Adrenal gland (tissue), 12 donors: ENCODE measurements around the gene EPHA10. TPM values are rescaled to one million over a fixed set of nuclear protein-coding genes. Genes with fewer than 3 reads are reported as not detected.

Experiments used
- DNase-seq, 7 donors: peaks; one replicate each; pipeline ENCODE4 v3.0.0-alpha.2; 2019 to 2020
- H3K27ac ChIP-seq, 5 donors: fragments of 200-600 bp; sonication (generic) in 4 of 5; 1 replicate in 3 of 5; 2 replicates in 2 of 5; pipeline versions ENCODE4 v1.5.1 to v1.8.0; 2016 to 2020; ENCODE audit warnings: mild to moderate bottlenecking in 1 of 5
- H3K27me3 ChIP-seq: fragments of 200-600 bp; 2 replicates; pipeline ENCODE4 v1.8.0; 2021
- H3K36me3 ChIP-seq, 2 donors: fragments of 200-600 bp; replicated peaks in 1 of 2; 1 replicate in 1 of 2; 2 replicates in 1 of 2; pipeline versions ENCODE4 v1.5.1 to v1.8.0; 2018 to 2022
- H3K4me1 ChIP-seq, 2 donors: fragments of 200-600 bp; replicated peaks in 1 of 2; 1 replicate in 1 of 2; 2 replicates in 1 of 2; pipeline versions ENCODE4 v1.5.1 to v1.8.0; 2018 to 2021
- H3K4me3 ChIP-seq, 4 donors: fragments of 200-600 bp; sonication (generic) in 3 of 4; one replicate each; pipeline ENCODE4 v1.5.1; 2016 to 2018
- H3K9me3 ChIP-seq, 3 donors: fragments of 200-600 bp; sonication (generic) in 1 of 3; replicated peaks in 1 of 3; 1 replicate in 2 of 3; 2 replicates in 1 of 3; pipeline versions ENCODE4 v1.5.1 to v1.8.0; 2016 to 2021
- POLR2A ChIP-seq, 2 donors: fragments of 450-650 bp; IDR thresholded peaks; one replicate each; pipeline ENCODE4 v1.6.1; 2017; ENCODE audit warnings: antibody characterized with exemption in 2 of 2, mild to moderate bottlenecking in 2 of 2, moderate library complexity in 1 of 2
- WGBS, 4 donors: extraction: QIAGEN DNeasy Blood & Tissue Kit in 2 of 4; methylation state at CpG; one replicate each; pipeline versions ENCODE4 v1.1.5 to v1.1.7; 2013 to 2017; 5-methylcytosine and 5-hydroxymethylcytosine counted together
- intact Hi-C, 2 donors: fragments of 100-400 bp; cut with DNase I; formaldehyde crosslinking; loops; one replicate each; pipeline versions ENCODE4 v1.14.1 to v1.15.0; 2022 to 2023
- polyA plus RNA-seq, 3 donors: library from polyadenylated mRNA; stranded (reverse); fragments of 200-250 nt in 2 of 3; fragments of 350-450 nt in 1 of 3; fragmentation: Illumina TruSeq in 1 of 3; extraction: RNeasy Lipid Tissue Mini Kit (QIAGEN cat#74804) in 1 of 3; gene quantifications; one replicate each; pipeline ENCODE4 v1.2.3, GENCODE V29; 2013 to 2014
- total RNA-seq, 9 donors: library from RNA; depleted of rRNA in 4 of 9; stranded (reverse); fragments of >200 nt in 4 of 9; fragments of 120-200 nt in 1 of 9; fragmentation: NEBNext Ultra II Directional in 1 of 9; extraction: Animal tissue kit (Norgen Biotek cat#: 25700) in 1 of 9; gene quantifications; one replicate each; pipeline versions ENCODE4 v1.1.0 to v1.2.4, GENCODE V29; 2013 to 2023
- TF ChIP-seq, protein P1 (sequence below), 6 experiments: fragments of 450-650 bp in 4 of 6; fragments of 200-600 bp in 2 of 6; sonication (generic) in 1 of 6; IDR thresholded peaks; 1 replicate in 5 of 6; 2 replicates in 1 of 6; pipeline versions ENCODE4 v1.5.1 to v1.8.0; 2016 to 2021; ENCODE audit warnings: antibody characterized with exemption in 6 of 6, mild to moderate bottlenecking in 2 of 6, moderate library complexity in 1 of 6
- donor health status: healthy with polysubstance abuse.
- donor health status: Bipolar disorder and iron deficiency.
- donor health status: DM: yes; HTN: yes; CAD: no.
- donor health status: DM: no; HTN: no; CAD: no.
- donor health status: DM: no; HTN: no; CAD: no.
- donor health status: DM: yes; HTN: yes; CAD: no.

The EPHA10 gene
- total and polyA plus RNA-seq, 12 donors, result 0.06 to 3.9 (median 0.48) TPM

DNA sequence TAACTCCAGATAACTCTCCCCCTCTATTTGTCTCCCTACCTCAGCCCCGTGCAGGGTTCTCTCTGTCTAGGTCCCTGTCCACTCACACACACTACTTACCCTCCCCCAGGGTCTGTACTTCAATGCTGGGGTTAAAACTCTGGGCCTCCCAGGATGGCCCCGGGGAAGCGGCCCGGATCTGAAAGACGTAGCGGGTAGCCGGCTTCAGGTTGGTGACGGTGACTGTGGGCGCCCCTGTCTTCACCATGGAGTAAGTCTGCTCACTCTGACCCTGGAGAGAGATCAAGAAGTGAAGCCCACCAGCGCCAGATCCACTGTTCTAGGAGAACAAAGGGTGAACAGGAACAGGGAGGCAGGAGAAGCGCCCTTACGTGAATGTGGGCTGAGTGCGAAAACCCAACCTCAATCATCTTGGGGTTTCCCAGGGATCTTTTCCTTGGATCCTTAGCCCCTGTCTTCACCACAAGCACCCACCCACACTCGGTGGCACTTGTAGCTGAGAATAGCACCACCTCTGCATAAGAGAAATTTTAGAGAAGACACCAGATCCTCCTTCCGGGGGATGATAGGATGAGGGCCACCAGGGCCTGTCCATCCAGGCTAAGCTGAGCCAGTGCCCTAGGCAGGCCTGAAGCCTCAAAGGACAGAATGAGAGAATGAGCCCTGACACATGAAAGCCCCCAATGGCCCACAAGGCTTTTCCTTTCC, 33.5 kb downstream of the EPHA10 start:
- H3K4me3 ChIP-seq, result no peak overlapping the region
- H3K9me3 ChIP-seq, result no peaks in the 10 kb centered on the region
- TF ChIP-seq, protein P1, sequence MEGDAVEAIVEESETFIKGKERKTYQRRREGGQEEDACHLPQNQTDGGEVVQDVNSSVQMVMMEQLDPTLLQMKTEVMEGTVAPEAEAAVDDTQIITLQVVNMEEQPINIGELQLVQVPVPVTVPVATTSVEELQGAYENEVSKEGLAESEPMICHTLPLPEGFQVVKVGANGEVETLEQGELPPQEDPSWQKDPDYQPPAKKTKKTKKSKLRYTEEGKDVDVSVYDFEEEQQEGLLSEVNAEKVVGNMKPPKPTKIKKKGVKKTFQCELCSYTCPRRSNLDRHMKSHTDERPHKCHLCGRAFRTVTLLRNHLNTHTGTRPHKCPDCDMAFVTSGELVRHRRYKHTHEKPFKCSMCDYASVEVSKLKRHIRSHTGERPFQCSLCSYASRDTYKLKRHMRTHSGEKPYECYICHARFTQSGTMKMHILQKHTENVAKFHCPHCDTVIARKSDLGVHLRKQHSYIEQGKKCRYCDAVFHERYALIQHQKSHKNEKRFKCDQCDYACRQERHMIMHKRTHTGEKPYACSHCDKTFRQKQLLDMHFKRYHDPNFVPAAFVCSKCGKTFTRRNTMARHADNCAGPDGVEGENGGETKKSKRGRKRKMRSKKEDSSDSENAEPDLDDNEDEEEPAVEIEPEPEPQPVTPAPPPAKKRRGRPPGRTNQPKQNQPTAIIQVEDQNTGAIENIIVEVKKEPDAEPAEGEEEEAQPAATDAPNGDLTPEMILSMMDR (IDR thresholded peaks at IDR 0.05), result no peak
- no peak for TF ChIP-seq POLR2A (IDR thresholded peaks at IDR 0.05)
- intact Hi-C loops, result no loop called here
- no peaks in the 10 kb centered on the region for H3K4me1 ChIP-seq
- H3K27ac ChIP-seq, result no peak overlapping the region
- no peaks in the 10 kb centered on the region for H3K36me3 ChIP-seq
- DNase-seq, result no peak
- peaks cover 17% of the 10 kb centered on the region for H3K27me3 ChIP-seq
- 86 to 91% (median 89%) methylated on average over 14 to 15 of the region's 15 CpGs for WGBS, 4 donors

DNA sequence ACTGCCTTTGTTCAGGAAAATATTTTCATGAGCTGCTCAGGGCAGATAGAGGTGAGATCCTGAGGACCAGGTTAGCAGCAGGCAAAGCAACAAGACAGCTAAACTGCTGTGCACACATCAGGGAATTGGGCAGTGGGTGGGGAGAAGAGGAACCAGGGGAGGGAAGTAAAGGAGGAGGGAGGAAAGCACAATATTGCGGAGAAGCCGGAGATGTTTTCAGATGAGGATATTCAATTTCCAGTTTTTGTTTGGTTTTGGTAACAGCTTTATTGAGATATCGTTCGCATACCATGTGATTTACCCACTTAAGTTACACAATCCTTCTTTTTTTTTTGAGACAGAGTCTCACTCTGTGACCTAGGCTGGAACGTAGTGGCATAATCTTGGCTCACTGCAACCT, 34.5 kb downstream of the EPHA10 start:
- Histone ChIP-seq H3K27me3 (peaks cover 13% of the 10 kb centered on the region), H3K4me1 (no peaks in the 10 kb centered on the region), H3K4me3 (no peak overlapping the region), H3K36me3 (no peaks in the 10 kb centered on the region), H3K27ac (no peak overlapping the region), H3K9me3 (no peaks in the 10 kb centered on the region)
- TF ChIP-seq, protein P1 (IDR thresholded peaks at IDR 0.05), result no peak
- TF ChIP-seq POLR2A (IDR thresholded peaks at IDR 0.05), result no peak
- no peak for DNase-seq
- intact Hi-C loops, result no loop called here
- 62 to 69% (median 67%) methylated on average over 5 of the region's 5 CpGs for WGBS, 4 donors

DNA sequence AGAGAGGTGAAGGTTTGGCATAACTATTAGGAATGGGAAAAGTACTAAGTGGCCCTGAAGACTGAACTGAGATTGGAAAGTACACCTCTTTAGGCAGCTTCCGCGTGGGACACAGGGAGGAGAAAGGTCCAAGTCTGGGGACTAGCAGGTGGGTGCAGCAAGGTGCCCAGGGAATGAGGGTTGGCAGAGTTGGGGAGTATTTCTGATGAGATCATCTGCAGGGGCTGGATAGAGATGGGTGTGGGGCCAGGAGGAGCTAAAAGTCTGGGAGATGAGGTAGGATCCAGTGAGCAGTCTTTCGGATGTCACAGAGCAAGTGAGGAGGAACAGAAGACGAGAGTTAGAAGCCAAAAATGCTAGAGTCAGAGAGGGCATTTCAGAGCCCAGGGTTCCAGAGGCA, 36.5 kb downstream of the EPHA10 start:
- H3K4me3 ChIP-seq, result no peak overlapping the region
- TF ChIP-seq, protein P1 (IDR thresholded peaks at IDR 0.05), result no peak
- TF ChIP-seq POLR2A (IDR thresholded peaks at IDR 0.05), result no peak
- 55 to 84% (median 76%) methylated on average over 4 of the region's 4 CpGs for WGBS, 4 donors
- intact Hi-C loops, result no loop called here
- H3K27ac ChIP-seq, result no peak overlapping the region
- H3K27me3 ChIP-seq, result peaks cover 3% of the 10 kb centered on the region
- H3K36me3 ChIP-seq, result no peaks in the 10 kb centered on the region
- no peaks in the 10 kb centered on the region for H3K9me3 ChIP-seq
- H3K4me1 ChIP-seq, result no peaks in the 10 kb centered on the region
- DNase-seq, result no peak

DNA sequence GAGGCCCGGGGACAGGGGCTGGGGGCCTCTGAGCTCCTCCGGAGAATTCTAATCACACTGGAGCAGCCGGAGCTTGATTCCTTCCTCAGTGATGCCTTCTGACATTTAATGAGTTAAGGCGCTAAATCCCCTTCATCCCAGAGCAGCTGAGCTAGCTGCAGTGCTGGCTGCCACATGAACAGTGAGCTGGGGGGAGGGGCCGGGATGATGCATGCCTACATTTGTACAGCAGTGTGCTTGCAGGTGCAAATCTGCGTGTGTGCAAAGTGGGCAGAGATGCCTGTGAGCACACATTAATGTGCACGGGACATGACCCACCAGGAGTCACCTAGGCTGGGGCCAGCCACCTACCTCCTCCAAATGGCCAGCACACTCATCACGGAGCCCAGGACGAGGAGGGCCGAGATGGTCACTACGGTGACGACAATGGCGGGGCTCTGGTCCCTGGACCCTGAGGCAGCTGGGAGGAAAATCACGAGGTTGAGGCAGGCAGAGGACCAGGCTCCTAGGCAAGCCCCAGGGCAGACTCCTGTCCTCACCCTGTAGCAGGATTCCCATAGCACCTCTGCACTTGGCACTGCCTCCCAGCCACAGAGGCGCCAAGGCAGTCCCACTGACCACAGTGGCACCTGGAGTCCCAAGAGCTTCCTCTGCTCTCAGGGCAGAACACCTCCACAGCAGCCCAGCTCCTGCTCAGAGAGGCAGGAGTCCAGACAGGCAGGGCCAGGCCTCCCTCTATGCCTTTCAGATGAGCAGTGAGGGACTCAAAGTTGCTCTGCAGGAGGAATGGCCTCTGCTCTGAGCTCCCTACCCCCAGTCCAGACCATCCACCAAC, 38.0 kb downstream of the EPHA10 start:
- WGBS, 4 donors, result 42 to 61% (median 56%) methylated on average over 10 to 15 of the region's 15 CpGs
- Histone ChIP-seq H3K36me3 (no peaks in the 10 kb centered on the region), H3K4me3 (no peak overlapping the region), H3K27ac (no peak overlapping the region), H3K27me3 (no peaks in the 10 kb centered on the region), H3K9me3 (no peaks in the 10 kb centered on the region), H3K4me1 (no peaks in the 10 kb centered on the region)
- TF ChIP-seq, protein P1 (IDR thresholded peaks at IDR 0.05), result no peak
- no peak for TF ChIP-seq POLR2A (IDR thresholded peaks at IDR 0.05)
- intact Hi-C loops, result no loop called here
- no peak for DNase-seq
